Measurements from ENCODE around the gene EPHA6.

- TF ChIP-seq EZH2 (IDR thresholded peaks at IDR 0.05; ENCODE audit: insufficient read depth, poor library complexity, severe bottlenecking) (no peak), EZH2phosphoT487 (IDR thresholded peaks at IDR 0.05; ENCODE audit: insufficient read depth, low read depth) (no peak)
These were observed 851.5 kb downstream of the EPHA6 start for GRCh38 chr3:97665896-97666295.

All from GM23248 (cell line).